Activated T-cell treated with anti-CD3 and anti-CD28 coated beads, Interleukin-2, amount 50 U/mL, for 4 hours (primary cell): Measurements from ENCODE around the gene DHRS12. TPM values are rescaled to one million over a fixed set of nuclear protein-coding genes. Genes with fewer than 3 reads are reported as not detected.

Experiments
- ATAC-seq, 2 donors: fragments of 200-7000 bp; cut with Tn5 transposase; one replicate each; pipeline ENCODE4 v1.10.0; 2021
- DNase-seq: peaks from one replicate; pipeline ENCODE4 v3.0.0-alpha.2; 2020
- H3K27me3 Mint-ChIP-seq: one replicate; pipeline ENCODE4 v1.8.0; 2021; ENCODE audit warnings: low read depth, mixed read lengths
- H3K36me3 Mint-ChIP-seq: one replicate; pipeline ENCODE4 v1.8.0; 2022; ENCODE audit warnings: mixed read lengths; ENCODE audit not compliant: insufficient read depth
- H3K4me1 Mint-ChIP-seq: one replicate; pipeline ENCODE4 v1.8.0; 2021; ENCODE audit warnings: low read depth, mixed read lengths
- H3K4me3 Mint-ChIP-seq: one replicate; pipeline ENCODE4 v1.8.0; 2021; ENCODE audit warnings: mild to moderate bottlenecking, moderate library complexity, mixed read lengths
- H3K9me3 Mint-ChIP-seq: one replicate; pipeline ENCODE4 v1.8.0; 2021; ENCODE audit warnings: mixed read lengths
- total RNA-seq, 3 donors: library from RNA; stranded (reverse); gene quantifications; one replicate each; pipeline ENCODE4 v1.2.1, GENCODE V29; 2021

The DHRS12 gene
- total RNA-seq, 3 donors from 2014 or later, result 3.5 to 4.1 (median 3.6) TPM

GRCh38 chr13:51806566-51806965, 2.6 kb upstream of the DHRS12 start:
- Mint-ChIP-seq H3K27me3 (no peaks in the 10 kb centered on the region), H3K4me1 (peaks cover 53% of the 10 kb centered on the region), H3K9me3 (no peaks in the 10 kb centered on the region), H3K36me3 (peaks cover 18% of the 10 kb centered on the region), H3K4me3 (no peak overlapping the region)
- ATAC-seq (no peak), DNase-seq (no peak)

GRCh38 chr13:51805925-51806324, 2.0 kb upstream of the DHRS12 start:
- no peak for DNase-seq
- H3K27me3 Mint-ChIP-seq, result no peaks in the 10 kb centered on the region
- H3K4me3 Mint-ChIP-seq, result peak overlapping the region; percentile 93
- no peak for ATAC-seq
- H3K9me3 Mint-ChIP-seq, result no peaks in the 10 kb centered on the region
- peaks cover 55% of the 10 kb centered on the region for H3K4me1 Mint-ChIP-seq
- peaks cover 16% of the 10 kb centered on the region for H3K36me3 Mint-ChIP-seq

DNA sequence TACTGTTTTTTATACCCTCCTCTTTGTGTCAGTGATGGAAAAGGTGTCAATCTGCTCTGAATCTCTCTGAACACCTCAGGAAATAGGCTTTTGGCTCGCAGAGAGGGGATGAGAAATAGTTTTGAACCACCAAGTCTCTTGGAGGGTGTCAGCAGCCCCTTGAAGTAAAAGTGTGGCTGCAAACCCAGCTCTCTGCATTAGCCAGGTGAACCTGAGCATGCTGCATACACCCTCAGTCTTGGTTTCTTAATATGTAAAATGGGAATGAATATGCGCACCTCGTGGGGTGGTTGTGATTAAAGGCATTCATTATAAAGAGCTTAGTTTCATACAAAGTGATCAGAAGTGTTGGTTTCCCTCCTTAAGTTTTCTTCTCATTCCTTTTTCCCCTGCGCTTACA, 1.4 kb upstream of the DHRS12 start:
- no peak for ATAC-seq
- Mint-ChIP-seq H3K4me3 (peak overlapping the region; percentile 93), H3K9me3 (no peaks in the 10 kb centered on the region), H3K36me3 (peaks cover 16% of the 10 kb centered on the region), H3K4me1 (peaks cover 55% of the 10 kb centered on the region), H3K27me3 (no peaks in the 10 kb centered on the region)
- DNase-seq, result no peak

GRCh38 chr13:51804295-51805172, 571 bp upstream of the DHRS12 start:
- ATAC-seq, result peak; percentile 8 to 13
- Mint-ChIP-seq H3K4me3 (peak overlapping the region; percentile 93), H3K9me3 (no peaks in the 10 kb centered on the region), H3K27me3 (no peaks in the 10 kb centered on the region), H3K4me1 (peaks cover 57% of the 10 kb centered on the region), H3K36me3 (peaks cover 12% of the 10 kb centered on the region)
- peak; percentile 50 for DNase-seq

DNA sequence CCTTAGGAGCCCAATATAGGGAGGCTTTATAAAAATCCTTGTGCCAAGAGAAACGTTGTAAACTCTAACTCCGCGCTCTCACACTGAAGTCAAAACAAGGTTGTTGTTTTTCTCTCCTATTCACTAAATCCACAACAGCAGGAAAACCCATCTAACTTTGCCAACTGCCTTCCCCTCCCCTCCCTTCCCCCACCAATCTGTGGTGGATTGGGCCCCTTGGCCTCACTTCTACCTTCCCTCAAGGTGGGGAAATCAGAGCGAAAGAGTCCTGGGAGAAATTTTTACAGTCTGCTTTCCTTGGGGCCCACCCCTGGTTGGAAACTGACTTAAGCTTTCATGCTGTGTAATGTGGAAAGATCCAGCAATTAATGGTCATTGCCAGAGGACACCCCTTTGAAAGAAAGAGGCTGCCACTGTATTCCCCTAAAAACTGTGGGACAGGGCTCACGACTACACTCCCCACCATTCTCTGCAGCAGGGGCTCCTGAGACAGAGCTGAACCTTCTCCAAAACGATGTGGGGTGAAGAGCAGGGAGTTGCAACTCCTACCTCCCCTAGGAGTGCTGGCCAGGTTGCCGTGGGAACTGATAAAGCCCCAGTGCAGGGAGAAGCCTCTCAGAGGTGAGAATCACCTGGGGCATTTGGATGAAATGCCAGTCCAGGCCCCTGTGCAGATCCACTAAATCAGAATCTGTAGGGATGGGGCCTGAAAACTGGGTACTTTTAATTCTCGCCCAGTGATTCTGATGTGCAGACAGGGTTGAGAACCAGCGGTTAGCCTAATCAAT, 1.1 kb downstream of the DHRS12 start:
- peaks cover 57% of the 10 kb centered on the region for H3K4me1 Mint-ChIP-seq
- H3K36me3 Mint-ChIP-seq, result peaks cover 2% of the 10 kb centered on the region
- DNase-seq, result no peak
- no peaks in the 10 kb centered on the region for H3K27me3 Mint-ChIP-seq
- no peaks in the 10 kb centered on the region for H3K9me3 Mint-ChIP-seq
- ATAC-seq, result no peak
- H3K4me3 Mint-ChIP-seq, result peak overlapping the region; percentile 92

GRCh38 chr13:51801631-51802099, 2.3 kb downstream of the DHRS12 start:
- H3K9me3 Mint-ChIP-seq, result no peaks in the 10 kb centered on the region
- peaks cover 56% of the 10 kb centered on the region for H3K4me1 Mint-ChIP-seq
- no peaks in the 10 kb centered on the region for H3K27me3 Mint-ChIP-seq
- ATAC-seq, result no peak
- H3K36me3 Mint-ChIP-seq, result peaks cover 2% of the 10 kb centered on the region
- H3K4me3 Mint-ChIP-seq, result peak overlapping the region; percentile 92
- no peak for DNase-seq

DNA sequence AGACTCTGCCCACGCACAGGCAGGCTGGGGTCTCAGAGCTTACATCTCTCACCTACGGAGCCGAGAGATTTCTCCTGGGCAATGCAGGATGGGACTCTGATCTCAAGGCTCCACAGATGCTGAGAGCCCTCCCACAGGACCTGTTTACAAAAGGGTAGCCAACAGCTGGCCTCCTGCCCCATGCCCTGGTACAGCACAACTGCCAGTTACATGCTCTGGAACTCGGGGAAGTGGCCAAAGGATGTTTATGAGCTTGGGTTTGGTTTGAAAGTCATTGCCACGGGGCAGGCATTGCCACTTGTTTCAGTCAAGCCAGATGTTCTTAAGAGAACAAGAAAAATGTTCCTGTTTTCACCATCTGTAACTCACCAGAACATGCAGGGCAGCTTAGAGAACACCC, 3.5 kb downstream of the DHRS12 start:
- H3K27me3 Mint-ChIP-seq, result no peaks in the 10 kb centered on the region
- peaks cover under 1% of the 10 kb centered on the region for H3K36me3 Mint-ChIP-seq
- peaks cover 44% of the 10 kb centered on the region for H3K4me1 Mint-ChIP-seq
- H3K9me3 Mint-ChIP-seq, result no peaks in the 10 kb centered on the region
- DNase-seq (no peak), ATAC-seq (no peak)
- no peak overlapping the region for H3K4me3 Mint-ChIP-seq

DNA sequence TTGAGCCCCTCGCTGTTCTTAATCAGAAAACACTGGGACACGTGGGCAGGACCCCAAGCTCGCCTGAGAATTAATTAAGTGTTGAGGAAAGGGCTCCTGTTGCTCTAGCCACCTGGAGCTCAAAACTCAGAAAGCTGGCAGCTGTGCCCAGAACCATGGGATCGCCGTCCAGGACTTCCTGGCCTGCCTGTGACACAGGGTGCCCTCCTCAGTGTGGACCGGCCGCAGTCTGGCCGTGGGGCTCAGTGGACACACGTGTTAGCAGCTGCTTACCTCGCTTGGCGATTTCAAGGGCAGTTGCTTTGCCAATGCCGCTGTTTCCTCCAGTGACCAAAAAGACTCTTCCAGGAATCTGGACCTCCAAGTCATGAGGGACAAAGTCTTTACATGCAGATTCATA, 4.7 kb downstream of the DHRS12 start:
- H3K9me3 Mint-ChIP-seq, result no peaks in the 10 kb centered on the region
- H3K27me3 Mint-ChIP-seq, result no peaks in the 10 kb centered on the region
- DNase-seq, result no peak
- peaks cover 35% of the 10 kb centered on the region for H3K4me1 Mint-ChIP-seq
- no peak for ATAC-seq
- H3K4me3 Mint-ChIP-seq, result no peak overlapping the region
- no peaks in the 10 kb centered on the region for H3K36me3 Mint-ChIP-seq

DNA sequence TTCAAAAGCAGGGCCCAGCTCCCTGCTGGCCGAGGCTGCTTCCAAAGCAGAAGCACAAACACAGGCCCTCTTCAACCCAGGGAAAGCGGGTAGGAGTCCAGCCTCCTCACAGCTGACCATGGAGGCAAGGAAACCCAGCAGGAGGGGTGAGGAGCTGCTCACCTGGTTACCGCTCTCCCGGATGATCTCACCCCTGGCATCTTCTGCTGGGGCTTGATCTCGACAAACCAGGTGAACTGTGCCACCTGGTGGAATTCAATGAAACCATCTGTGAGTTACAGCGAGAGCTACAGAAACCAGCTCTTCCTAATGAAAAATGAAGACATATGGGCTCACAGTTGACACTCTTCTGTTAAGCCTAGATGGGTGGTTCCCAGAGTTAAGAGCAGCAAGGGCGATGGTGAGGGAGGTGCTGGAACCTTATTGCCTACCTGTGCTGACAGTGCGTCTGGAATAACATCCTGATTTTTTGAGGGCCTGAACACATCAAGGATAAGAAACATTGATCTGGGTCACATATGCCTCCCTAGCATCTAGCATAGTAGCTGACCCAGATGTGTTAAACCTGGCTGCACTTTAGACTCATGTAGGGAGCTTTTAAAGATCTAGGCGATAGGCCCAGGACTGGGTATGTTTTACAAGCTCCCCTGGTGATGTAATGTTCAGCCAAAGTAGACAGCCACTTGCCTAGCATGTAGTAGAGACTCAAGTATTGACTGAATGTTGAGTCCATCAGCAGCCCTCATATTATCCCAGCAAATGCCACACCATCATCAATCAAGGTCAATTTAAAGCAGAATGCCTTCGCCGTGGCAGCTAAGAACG, 6.1 kb downstream of the DHRS12 start:
- H3K36me3 Mint-ChIP-seq, result peaks cover 4% of the 10 kb centered on the region
- H3K9me3 Mint-ChIP-seq, result no peaks in the 10 kb centered on the region
- DNase-seq (peak; percentile 56), ATAC-seq (peak; percentile 28 to 39)
- H3K27me3 Mint-ChIP-seq, result no peaks in the 10 kb centered on the region
- H3K4me1 Mint-ChIP-seq, result peaks cover 43% of the 10 kb centered on the region
- no peak overlapping the region for H3K4me3 Mint-ChIP-seq

- no peak for ATAC-seq
- H3K4me3 Mint-ChIP-seq, result no peak overlapping the region
- peaks cover 8% of the 10 kb centered on the region for H3K36me3 Mint-ChIP-seq
- no peaks in the 10 kb centered on the region for H3K27me3 Mint-ChIP-seq
- DNase-seq, result no peak
- no peaks in the 10 kb centered on the region for H3K9me3 Mint-ChIP-seq
- H3K4me1 Mint-ChIP-seq, result peaks cover 33% of the 10 kb centered on the region
Observed at GRCh38 chr13:51796546-51796945, 7.4 kb downstream of the DHRS12 start.

DNA sequence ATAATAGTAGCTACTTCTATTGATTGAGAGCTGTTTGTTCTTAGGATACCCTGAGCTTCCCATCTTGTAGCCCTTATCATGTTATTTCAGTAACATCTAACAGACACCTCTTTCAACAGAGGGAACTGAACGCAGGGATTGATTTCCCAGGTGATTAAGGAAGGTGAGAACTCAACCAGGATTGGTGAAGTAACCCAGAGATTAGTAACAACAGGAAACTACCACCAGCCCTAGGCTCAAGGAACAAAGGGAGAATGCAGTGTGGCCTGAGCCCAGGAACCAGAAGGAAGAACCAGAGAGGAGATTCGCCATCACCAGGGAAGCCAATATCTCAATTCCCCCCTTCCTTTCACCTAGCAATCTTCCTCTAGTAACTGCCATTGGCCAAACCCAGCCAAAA, 8.5 kb downstream of the DHRS12 start:
- Mint-ChIP-seq H3K9me3 (no peaks in the 10 kb centered on the region), H3K36me3 (peaks cover 11% of the 10 kb centered on the region)
- no peak for ATAC-seq

GRCh38 chr13:51794964-51795363, 9.0 kb downstream of the DHRS12 start:
- Mint-ChIP-seq H3K27me3 (no peaks in the 10 kb centered on the region), H3K36me3 (peaks cover 13% of the 10 kb centered on the region), H3K4me1 (peaks cover 24% of the 10 kb centered on the region), H3K9me3 (no peaks in the 10 kb centered on the region), H3K4me3 (no peak overlapping the region)
- DNase-seq, result no peak
- ATAC-seq, result no peak

More for the DNA sequence above, 8.5 kb downstream of the DHRS12 start:
- Mint-ChIP-seq H3K27me3 (no peaks in the 10 kb centered on the region), H3K4me3 (no peak overlapping the region), H3K4me1 (peaks cover 27% of the 10 kb centered on the region)
- no peak for DNase-seq

GRCh38 chr13:51793570-51794271, 10.2 kb downstream of the DHRS12 start:
- Mint-ChIP-seq H3K4me1 (peaks cover 24% of the 10 kb centered on the region), H3K27me3 (no peaks in the 10 kb centered on the region), H3K9me3 (no peaks in the 10 kb centered on the region), H3K36me3 (peaks cover 17% of the 10 kb centered on the region), H3K4me3 (no peak overlapping the region)
- peak; percentile 95 to 96 for ATAC-seq
- DNase-seq, result peak; percentile 50
